ENCODE data around the gene CCL16.

DNA sequence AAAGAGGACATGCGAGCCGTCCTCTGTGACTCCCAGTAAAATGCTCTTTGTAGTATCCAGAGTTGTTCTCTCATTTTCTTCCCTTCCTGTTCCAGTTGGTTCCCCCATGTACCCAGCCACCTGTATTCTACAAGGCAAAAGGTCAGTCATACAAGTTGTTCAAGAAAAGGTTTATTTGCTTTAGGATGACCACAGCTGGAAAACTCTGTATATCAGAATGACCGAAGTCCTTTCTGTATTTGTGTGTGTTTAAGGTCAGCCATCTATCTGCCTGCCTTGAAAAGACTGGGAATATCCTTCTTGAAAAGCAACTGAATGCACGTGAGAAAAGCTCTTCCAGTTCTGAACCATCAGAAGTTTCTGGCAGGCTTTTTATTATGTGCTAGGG lies 8.4 kb downstream of the CCL16 start:
- TF ChIP-seq, protein P1, sequence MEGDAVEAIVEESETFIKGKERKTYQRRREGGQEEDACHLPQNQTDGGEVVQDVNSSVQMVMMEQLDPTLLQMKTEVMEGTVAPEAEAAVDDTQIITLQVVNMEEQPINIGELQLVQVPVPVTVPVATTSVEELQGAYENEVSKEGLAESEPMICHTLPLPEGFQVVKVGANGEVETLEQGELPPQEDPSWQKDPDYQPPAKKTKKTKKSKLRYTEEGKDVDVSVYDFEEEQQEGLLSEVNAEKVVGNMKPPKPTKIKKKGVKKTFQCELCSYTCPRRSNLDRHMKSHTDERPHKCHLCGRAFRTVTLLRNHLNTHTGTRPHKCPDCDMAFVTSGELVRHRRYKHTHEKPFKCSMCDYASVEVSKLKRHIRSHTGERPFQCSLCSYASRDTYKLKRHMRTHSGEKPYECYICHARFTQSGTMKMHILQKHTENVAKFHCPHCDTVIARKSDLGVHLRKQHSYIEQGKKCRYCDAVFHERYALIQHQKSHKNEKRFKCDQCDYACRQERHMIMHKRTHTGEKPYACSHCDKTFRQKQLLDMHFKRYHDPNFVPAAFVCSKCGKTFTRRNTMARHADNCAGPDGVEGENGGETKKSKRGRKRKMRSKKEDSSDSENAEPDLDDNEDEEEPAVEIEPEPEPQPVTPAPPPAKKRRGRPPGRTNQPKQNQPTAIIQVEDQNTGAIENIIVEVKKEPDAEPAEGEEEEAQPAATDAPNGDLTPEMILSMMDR (conservative IDR thresholded peaks at IDR 0.05; ENCODE audit: low read length) = no peak
- TF ChIP-seq EZH2phosphoT487 (IDR thresholded peaks at IDR 0.05; ENCODE audit: borderline replicate concordance, low read depth, low read length) = no peak
